ENCODE measurements around the gene CDK9. TPM values are rescaled to one million over a fixed set of nuclear protein-coding genes. Genes with fewer than 3 reads are reported as not detected.
"Not testable (repeated sequence)": the region's sequence is repeated elsewhere in the genome, so short reads cannot be mapped to it uniquely, and the experiment has no call there.

The CDK9 gene
- total RNA-seq, 2 donors from 2014 or later, result 64.0 to 77.7 TPM

- intact Hi-C loops (cut with DNase I), result no loop called here
- Histone ChIP-seq H3K36me3 (no peaks in the 10 kb centered on the region), H3K27me3 (no peaks in the 10 kb centered on the region), H3K9me3 (no peaks in the 10 kb centered on the region), H3K4me3 (no peak overlapping the region), H3K9ac (ENCODE audit: low read depth in 2 of 2, low read length in 2 of 2) (peak overlapping the region; percentile 44 to 51), H3K27ac (peak overlapping the region; percentile 80), H3K4me1 (no peaks in the 10 kb centered on the region)
- no peak for TF ChIP-seq CTCF (IDR thresholded peaks at IDR 0.05)
- no peak for DNase-seq
Measured at GRCh38 chr9:127835991-127836516, 50.2 kb downstream of the CDK9 start.

GRCh38 chr9:127836561-127836960 lies 50.7 kb downstream of the CDK9 start:
- not testable (repeated sequence) for H3K4me3 ChIP-seq, H3K9me3 ChIP-seq

GRCh38 chr9:127837346-127837745 lies 51.5 kb downstream of the CDK9 start:
- Histone ChIP-seq H3K9me3 (no peaks in the 10 kb centered on the region), H3K4me3 (no peak overlapping the region), H3K27ac (peak overlapping the region; percentile 80), H3K9ac (ENCODE audit: low read depth in 2 of 2, low read length in 2 of 2) (peak overlapping the region; percentile 31 to 59), H3K27me3 (no peaks in the 10 kb centered on the region), H3K36me3 (no peaks in the 10 kb centered on the region), H3K4me1 (no peaks in the 10 kb centered on the region)
- intact Hi-C loops (cut with DNase I), result no loop called here
- DNase-seq, result no peak
- TF ChIP-seq CTCF (IDR thresholded peaks at IDR 0.05), result no peak

More at GRCh38 chr9:127836561-127836960, 50.7 kb downstream of the CDK9 start:
- Histone ChIP-seq H3K27ac (peak overlapping the region; percentile 80), H3K9ac (ENCODE audit: low read depth in 2 of 2, low read length in 2 of 2) (peak overlapping the region in 1 of 2 donors; percentile 51)
- intact Hi-C loops (cut with DNase I); H3K4me1 ChIP-seq; DNase-seq; H3K36me3 ChIP-seq; H3K27me3 ChIP-seq: not testable (repeated sequence)

GRCh38 chr9:127838375-127839078 lies 52.7 kb downstream of the CDK9 start:
- Histone ChIP-seq H3K4me3 (no peak overlapping the region), H3K27me3 (no peaks in the 10 kb centered on the region), H3K9ac (ENCODE audit: low read depth in 2 of 2, low read length in 2 of 2) (peak overlapping the region; percentile 33 to 59), H3K27ac (peak overlapping the region; percentile 80), H3K4me1 (no peaks in the 10 kb centered on the region), H3K36me3 (no peaks in the 10 kb centered on the region), H3K9me3 (no peaks in the 10 kb centered on the region)
- intact Hi-C loops (cut with DNase I), result no loop called here
- DNase-seq, result peak; percentile 50
- TF ChIP-seq CTCF (IDR thresholded peaks at IDR 0.05), result no peak

Small RNA genes lying within 50 kb of the gene (microRNA-seq; reads per million reads assigned to microRNA genes)
- gene MIR2861, result not detected
- gene MIR3960, result not detected

Other genes with a start within 250 kb of the CDK9 start
- 10 to 100 TPM in 1 of 2 donors, 1 to 10 TPM in 1; 8.2 to 15.8 TPM for gene STXBP1, start 173.8 kb upstream of the CDK9 start, total RNA-seq
- gene CFAP157, start 79.0 kb upstream of the CDK9 start, total RNA-seq, result under 1 TPM in 1 of 2 donors, not detected in 1; 0.12 TPM
- 10 to 100 TPM in 1 of 2 donors, 1 to 10 TPM in 1; 8.9 to 23.8 TPM for gene PTRH1, start 70.4 kb upstream of the CDK9 start, total RNA-seq
- gene TTC16, start 70.0 kb upstream of the CDK9 start, total RNA-seq, result under 1 TPM; 0.05 to 0.07 TPM
- 10 to 100 TPM; 25.8 to 29.8 TPM for gene TOR2A, start 50.7 kb upstream of the CDK9 start, total RNA-seq
- 1 to 10 TPM; 3.5 TPM for gene SH2D3C, start 7.4 kb upstream of the CDK9 start, total RNA-seq
- 10 to 100 TPM; 31.6 to 55.1 TPM for gene FPGS, start 16.8 kb downstream of the CDK9 start, total RNA-seq
- gene ENG, start 68.6 kb downstream of the CDK9 start, total RNA-seq, result 10 to 100 TPM; 15.4 to 34.5 TPM
- gene AK1, start 91.6 kb downstream of the CDK9 start, total RNA-seq, result 100 to 1,000 TPM; 159 to 166 TPM
- 100 to 1,000 TPM; 251 to 279 TPM for gene ST6GALNAC6, start 113.6 kb downstream of the CDK9 start, total RNA-seq
- gene ST6GALNAC4, start 131.0 kb downstream of the CDK9 start, total RNA-seq, result 10 to 100 TPM; 25.4 to 66.5 TPM
- under 1 TPM; 0.85 to 0.89 TPM for gene PIP5KL1, start 144.7 kb downstream of the CDK9 start, total RNA-seq
- gene DPM2, start 151.8 kb downstream of the CDK9 start, total RNA-seq, result 10 to 100 TPM; 25.7 to 38.9 TPM
- 10 to 100 TPM; 72.2 to 95.9 TPM for gene EEIG1, start 195.0 kb downstream of the CDK9 start, total RNA-seq